Measurements from ENCODE around the gene ALK.

DNA sequence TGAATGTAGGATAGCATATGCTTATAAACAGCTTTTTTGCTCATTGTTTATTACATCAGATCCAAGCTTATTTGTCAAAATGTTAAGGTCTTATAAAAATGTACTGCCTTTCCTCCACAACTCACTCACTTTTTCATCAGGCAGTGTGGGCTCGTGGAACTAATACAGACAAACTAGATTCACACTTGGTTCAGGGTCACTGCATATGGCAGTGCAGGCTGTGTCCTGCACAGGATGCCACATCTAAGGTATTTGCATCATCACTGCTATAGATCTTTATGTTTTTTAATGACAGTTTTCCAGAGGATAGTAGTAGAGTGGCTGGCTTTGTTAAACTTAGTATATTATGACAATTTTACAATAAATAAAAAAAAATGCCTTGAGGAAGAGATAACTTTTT lies 425.2 kb downstream of the ALK start:
- TF ChIP-seq POLR2A (IDR thresholded peaks at IDR 0.05; ENCODE audit: low read length), result no peak
- TF ChIP-seq GATA1 (IDR thresholded peaks at IDR 0.05; ENCODE audit: low read depth, low read length), result no peak
